ENCODE results near the gene HOXD8. TPM values are rescaled to one million over a fixed set of nuclear protein-coding genes. Genes with fewer than 3 reads are reported as not detected.
A peak's percentile ranks its signal among the peaks of the same experiment; 100 is the strongest.

The HOXD8 gene
- total RNA-seq, 1 donor from 2014 or later: not detected

DNA sequence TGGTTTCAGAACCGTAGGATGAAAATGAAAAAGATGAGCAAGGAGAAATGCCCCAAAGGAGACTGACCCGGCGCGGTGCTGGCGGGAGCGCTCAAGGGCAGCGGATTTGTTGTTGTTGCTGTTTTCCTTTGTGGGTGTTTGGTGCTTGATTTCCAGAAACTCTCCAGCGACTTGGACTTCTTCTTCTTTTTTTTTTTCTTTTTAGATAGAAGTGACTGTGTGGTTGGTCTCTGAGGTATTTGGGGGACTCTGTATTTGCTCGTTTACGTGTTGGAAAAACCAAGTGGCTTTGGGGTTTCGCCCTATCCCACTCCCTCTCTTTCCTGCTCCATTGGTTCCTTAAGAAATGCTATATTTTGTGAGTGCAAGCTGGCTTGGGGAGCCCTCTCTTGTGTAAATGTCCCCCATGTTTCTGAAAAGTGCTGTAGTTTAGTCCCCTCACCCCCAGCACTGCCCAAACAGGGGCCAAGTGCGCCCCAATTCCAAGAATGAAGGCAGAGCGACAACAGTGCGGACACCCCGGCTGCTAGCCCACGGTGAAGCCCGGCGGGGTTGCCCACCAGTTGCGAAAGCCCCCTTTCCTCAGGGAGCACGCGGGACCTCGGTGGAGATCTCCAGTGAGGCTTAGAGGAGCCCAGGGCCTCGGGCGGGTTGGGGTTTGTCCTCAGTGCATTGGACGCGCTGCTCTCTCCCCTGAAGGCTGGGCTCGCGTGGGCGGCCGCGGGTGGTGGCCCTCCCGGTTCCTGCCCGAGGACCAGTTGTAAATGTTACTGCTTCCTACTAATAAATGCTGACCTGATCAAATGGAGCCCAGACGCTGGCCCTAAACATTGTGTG, 5.2 kb upstream of the HOXD8 start:
- no peaks in the 10 kb centered on the region for H3K9me3 ChIP-seq (ENCODE audit: low read depth)
- no peaks in the 10 kb centered on the region for H3K36me3 ChIP-seq
- Mint-ChIP-seq H3K9me3 (peaks cover 5% of the 10 kb centered on the region), H3K27ac (no peak overlapping the region), H3K4me3 (peak overlapping the region; percentile 38), H3K27me3 (ENCODE audit: insufficient read depth, low read depth) (peaks cover 85% of the 10 kb centered on the region), H3K36me3 (no peaks in the 10 kb centered on the region), H3K4me1 (peaks cover 17% of the 10 kb centered on the region)
- H3K4me3 ChIP-seq: no peak overlapping the region
- no peak overlapping the region for H3K4me2 ChIP-seq
- peak; percentile 45 for TF ChIP-seq EZH2phosphoT487 (IDR thresholded peaks at IDR 0.05)
- TF ChIP-seq EZH2 (IDR thresholded peaks at IDR 0.05): peak; percentile 87
- TF ChIP-seq CTCF (IDR thresholded peaks at IDR 0.05): no peak
- no peaks in the 10 kb centered on the region for H3K4me1 ChIP-seq
- H4K20me1 ChIP-seq (ENCODE audit: low read depth): peaks cover 92% of the 10 kb centered on the region
- H3K27me3 ChIP-seq: peaks cover 100% of the 10 kb centered on the region
- H2AFZ ChIP-seq (replicated peaks): no peak overlapping the region
- no peak overlapping the region for H3K9ac ChIP-seq
- DNase-seq (ENCODE audit: low spot score): no peak
- H3K27ac ChIP-seq: no peak overlapping the region
- H3F3A ChIP-seq (ENCODE audit: low read depth): peaks cover 3% of the 10 kb centered on the region
- H3K79me2 ChIP-seq (ENCODE audit: low read depth): no peaks in the 10 kb centered on the region

DNA sequence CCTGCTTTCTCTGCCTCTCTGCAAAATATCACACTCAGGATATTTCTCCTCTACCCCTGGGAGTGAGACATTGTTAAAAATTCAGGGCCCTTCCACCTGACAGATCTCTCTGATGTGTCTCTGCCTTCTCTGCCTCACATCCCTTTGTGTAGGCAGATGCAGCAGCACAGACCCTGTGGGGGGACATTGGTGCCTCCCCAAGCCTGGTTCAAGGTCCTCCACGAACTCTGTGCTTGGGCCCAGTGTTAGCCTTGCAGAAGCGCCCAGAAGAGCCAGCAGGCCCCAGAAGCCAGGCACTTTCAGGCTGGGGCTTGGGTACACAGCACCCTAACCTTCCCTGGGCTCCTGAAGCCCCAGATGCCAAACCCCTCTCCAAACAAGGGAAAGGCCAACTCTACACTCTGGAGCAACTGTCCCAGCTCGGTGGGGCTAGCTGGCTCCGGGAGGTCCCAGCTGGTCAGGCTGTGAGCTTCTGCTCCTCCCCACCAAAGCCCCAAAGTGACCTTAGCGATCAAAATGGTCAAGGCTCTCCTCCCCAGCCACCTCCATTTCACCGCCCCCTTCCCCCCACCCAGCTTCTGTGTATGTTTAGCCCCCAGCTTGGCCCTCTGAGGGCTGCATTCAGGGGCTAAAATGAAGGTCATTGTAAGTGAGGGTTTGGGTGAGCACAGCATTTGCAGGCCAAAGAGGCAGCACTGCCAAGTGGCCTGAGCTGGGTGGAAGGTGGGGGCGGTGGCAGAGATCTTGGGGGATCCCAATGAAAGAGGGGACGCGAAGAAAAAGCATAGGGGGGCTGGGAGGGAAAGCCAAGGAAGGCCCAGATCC, 4.3 kb upstream of the HOXD8 start:
- Mint-ChIP-seq H3K4me1 (peaks cover 17% of the 10 kb centered on the region), H3K9me3 (peaks cover 5% of the 10 kb centered on the region), H3K4me3 (no peak overlapping the region), H3K27ac (no peak overlapping the region), H3K36me3 (no peaks in the 10 kb centered on the region), H3K27me3 (ENCODE audit: insufficient read depth, low read depth) (peaks cover 81% of the 10 kb centered on the region)
- Histone ChIP-seq H3K4me1 (no peaks in the 10 kb centered on the region), H3K79me2 (ENCODE audit: low read depth) (no peaks in the 10 kb centered on the region), H3K9me3 (ENCODE audit: low read depth) (no peaks in the 10 kb centered on the region), H3F3A (ENCODE audit: low read depth) (peaks cover 3% of the 10 kb centered on the region), H3K4me3 (no peak overlapping the region), H3K36me3 (no peaks in the 10 kb centered on the region), H3K27me3 (peaks cover 100% of the 10 kb centered on the region), H3K9ac (no peak overlapping the region), H3K4me2 (no peak overlapping the region), H4K20me1 (ENCODE audit: low read depth) (peaks cover 90% of the 10 kb centered on the region), H2AFZ (replicated peaks) (no peak overlapping the region), H3K27ac (no peak overlapping the region)
- DNase-seq (ENCODE audit: low spot score): no peak
- TF ChIP-seq EZH2phosphoT487 (IDR thresholded peaks at IDR 0.05) (peak; percentile 21), CTCF (IDR thresholded peaks at IDR 0.05) (no peak)

- Histone ChIP-seq H3K4me3 (no peak overlapping the region), H3K4me2 (no peak overlapping the region), H3K79me2 (ENCODE audit: low read depth) (no peaks in the 10 kb centered on the region), H3K9ac (no peak overlapping the region), H3K27me3 (peaks cover 100% of the 10 kb centered on the region), H3K9me3 (ENCODE audit: low read depth) (no peaks in the 10 kb centered on the region), H3F3A (ENCODE audit: low read depth) (peaks cover 3% of the 10 kb centered on the region), H2AFZ (replicated peaks) (no peak overlapping the region), H3K27ac (no peak overlapping the region), H3K36me3 (no peaks in the 10 kb centered on the region), H3K4me1 (peaks cover 3% of the 10 kb centered on the region), H4K20me1 (ENCODE audit: low read depth) (peaks cover 89% of the 10 kb centered on the region)
- H3K36me3 Mint-ChIP-seq: no peaks in the 10 kb centered on the region
- H3K4me3 Mint-ChIP-seq: no peak overlapping the region
- DNase-seq (ENCODE audit: low spot score): no peak
- H3K27ac Mint-ChIP-seq: no peak overlapping the region
- peaks cover 5% of the 10 kb centered on the region for H3K9me3 Mint-ChIP-seq
- peaks cover 17% of the 10 kb centered on the region for H3K4me1 Mint-ChIP-seq
- peaks cover 77% of the 10 kb centered on the region for H3K27me3 Mint-ChIP-seq (ENCODE audit: insufficient read depth, low read depth)
- TF ChIP-seq EZH2 (IDR thresholded peaks at IDR 0.05) (no peak), CTCF (IDR thresholded peaks at IDR 0.05) (no peak), EZH2phosphoT487 (IDR thresholded peaks at IDR 0.05) (no peak)
Measured at GRCh38 chr2:176125772-176126054, 3.8 kb upstream of the HOXD8 start.

All from neural progenitor cell (in vitro differentiated cells).